DOHH2 (cell line): ENCODE results near the gene DMPK.

Source experiments
- H3F3A ChIP-seq: fragments of 200-600 bp; sonication (generic), shearing (Covaris generic); 2 replicates; pipeline ENCODE4 v1.6.0; 2016; ENCODE audit warnings: antibody characterized with exemption, mild to moderate bottlenecking; ENCODE audit not compliant: control insufficient read depth, insufficient read depth
- H3K27ac ChIP-seq: fragments of 200-600 bp; sonication (generic); 2 replicates; pipeline ENCODE4 v1.5.1; 2014; ENCODE audit warnings: low read depth, mild to moderate bottlenecking, low read length, moderate library complexity
- H3K27me3 ChIP-seq: fragments of 200-600 bp; sonication (generic); 2 replicates; pipeline ENCODE4 v1.6.1; 2014; ENCODE audit warnings: mild to moderate bottlenecking, low read length, mixed read lengths; ENCODE audit not compliant: control insufficient read depth
- H3K36me3 ChIP-seq: fragments of 200-600 bp; sonication (generic); 2 replicates; pipeline ENCODE4 v1.6.1; 2014; ENCODE audit warnings: mild to moderate bottlenecking, low read length, moderate library complexity, mixed read lengths; ENCODE audit not compliant: control insufficient read depth
- H3K4me1 ChIP-seq: fragments of 200-600 bp; sonication (generic); 2 replicates; pipeline ENCODE4 v1.6.1; 2014; ENCODE audit warnings: mild to moderate bottlenecking, low read length, mixed read lengths; ENCODE audit not compliant: control insufficient read depth
- H3K4me2 ChIP-seq: fragments of 200-600 bp; sonication (generic); 2 replicates; pipeline ENCODE4 v1.6.0; 2014; ENCODE audit warnings: mild to moderate bottlenecking, low read length, moderate library complexity
- H3K4me3 ChIP-seq: fragments of 200-600 bp; sonication (generic); 2 replicates; pipeline ENCODE4 v1.5.1; 2014; ENCODE audit warnings: mild to moderate bottlenecking, low read length, mixed read lengths
- H3K79me2 ChIP-seq: fragments of 200-600 bp; sonication (generic); 2 replicates; pipeline ENCODE4 v1.6.1; 2014; ENCODE audit warnings: mild to moderate bottlenecking, low read length, mixed read lengths; ENCODE audit not compliant: control insufficient read depth
- H3K9me2 ChIP-seq: fragments of 200-600 bp; sonication (generic); replicated peaks from 2 replicates; pipeline ENCODE4 v1.6.1; 2014; ENCODE audit warnings: mild to moderate bottlenecking, low read length, mixed read lengths; ENCODE audit not compliant: control insufficient read depth
- H3K9me3 ChIP-seq: fragments of 200-600 bp; sonication (generic); 2 replicates; pipeline ENCODE4 v1.6.1; 2014; ENCODE audit warnings: antibody characterized with exemption, low read length, mixed read lengths; ENCODE audit not compliant: control insufficient read depth, insufficient read depth
- H4K20me1 ChIP-seq: fragments of 200-600 bp; sonication (generic); 2 replicates; pipeline ENCODE4 v1.6.0; 2014; ENCODE audit warnings: low read depth, mild to moderate bottlenecking, antibody characterized with exemption, low read length, moderate library complexity; ENCODE audit not compliant: control insufficient read depth, insufficient read depth
- CTCF ChIP-seq: fragments of 200-600 bp; sonication (generic); IDR thresholded peaks from one replicate; pipeline ENCODE4 v1.5.1; 2014; ENCODE audit warnings: antibody characterized with exemption, mild to moderate bottlenecking, low read depth, low read length; ENCODE audit not compliant: poor library complexity, severe bottlenecking
- EZH2phosphoT487 ChIP-seq: fragments of 200-600 bp; sonication (generic); IDR thresholded peaks from 2 replicates; pipeline ENCODE4 v1.6.1; 2017; ENCODE audit warnings: borderline replicate concordance, mild to moderate bottlenecking, antibody characterized with exemption, low read length, moderate library complexity, mixed read lengths

DMPK gene

GRCh38 chr19:45768655-45768983, 13.7 kb downstream of the DMPK start:
- TF ChIP-seq CTCF (no peak), EZH2phosphoT487 (no peak)
- Histone ChIP-seq H3K4me1 (peaks cover 35% of the 10 kb centered on the region), H3K36me3 (no peaks in the 10 kb centered on the region), H4K20me1 (no peaks in the 10 kb centered on the region), H3K27ac (peak overlapping the region; percentile 37), H3K27me3 (peaks cover 8% of the 10 kb centered on the region), H3F3A (peaks cover 5% of the 10 kb centered on the region; the same call in 1 of the 2 replicates), H3K4me2 (peak overlapping the region; percentile 98), H3K9me2 (no peaks in the 10 kb centered on the region), H3K79me2 (no peaks in the 10 kb centered on the region), H3K4me3 (peak overlapping the region; percentile 84), H3K9me3 (no peaks in the 10 kb centered on the region)

GRCh38 chr19:45767881-45768654, 14.2 kb downstream of the DMPK start:
- Histone ChIP-seq H3K4me3 (peak overlapping the region; percentile 84), H3K27ac (no peak overlapping the region), H4K20me1 (no peaks in the 10 kb centered on the region), H3K4me2 (peak overlapping the region; percentile 98), H3K36me3 (no peaks in the 10 kb centered on the region), H3K27me3 (peaks cover 8% of the 10 kb centered on the region), H3K4me1 (peaks cover 30% of the 10 kb centered on the region), H3K9me2 (no peaks in the 10 kb centered on the region), H3F3A (no peaks in the 10 kb centered on the region), H3K9me3 (no peaks in the 10 kb centered on the region), H3K79me2 (no peaks in the 10 kb centered on the region)
- no peak for TF ChIP-seq EZH2phosphoT487
- TF ChIP-seq CTCF: no peak

GRCh38 chr19:45767410-45767880, 14.8 kb downstream of the DMPK start:
- no peak overlapping the region for H3K4me3 ChIP-seq
- H3K9me2 ChIP-seq: no peaks in the 10 kb centered on the region
- H3K27me3 ChIP-seq: peaks cover 8% of the 10 kb centered on the region
- H3K79me2 ChIP-seq: no peaks in the 10 kb centered on the region
- TF ChIP-seq EZH2phosphoT487 (no peak), CTCF (no peak)
- no peaks in the 10 kb centered on the region for H3K9me3 ChIP-seq
- H3K36me3 ChIP-seq: no peaks in the 10 kb centered on the region
- H3K4me2 ChIP-seq: peak overlapping the region; percentile 98; the same call in 1 of the 2 replicates
- H3K4me1 ChIP-seq: peaks cover 24% of the 10 kb centered on the region
- H3K27ac ChIP-seq: no peak overlapping the region
- H4K20me1 ChIP-seq: no peaks in the 10 kb centered on the region
- no peaks in the 10 kb centered on the region for H3F3A ChIP-seq
